Body of pancreas (tissue), 4 donors: Measurements from ENCODE around the gene ZNF175. TPM values are rescaled to one million over a fixed set of nuclear protein-coding genes. Genes with fewer than 3 reads are reported as not detected.

Experiments
- ATAC-seq: fragments of 150-250 bp; one replicate; pipeline ENCODE4 v1.9.1; 2016
- DNase-seq, 4 donors: peaks; one replicate each; pipeline ENCODE4 v3.0.0-alpha.2; 2019
- H3K27ac ChIP-seq, 4 donors: fragments of 200-600 bp; sonication (generic); 1 replicate in 3 of 4; 2 replicates in 1 of 4; pipeline versions ENCODE4 v1.5.1 to v1.6.1; 2016 to 2019; ENCODE audit warnings: mild to moderate bottlenecking in 1 of 4, mixed read lengths in 1 of 4, moderate library complexity in 1 of 4
- H3K27me3 ChIP-seq, 2 donors: fragments of 200-600 bp; sonication (generic); one replicate each; pipeline ENCODE4 v1.6.0; 2016; ENCODE audit warnings: mild to moderate bottlenecking in 1 of 2
- H3K36me3 ChIP-seq, 2 donors: fragments of 200-600 bp; sonication (generic); replicated peaks in 1 of 2; 2 replicates each; pipeline ENCODE4 v1.5.1; 2016; ENCODE audit warnings: low read depth in 2 of 2; ENCODE audit not compliant: insufficient read depth in 1 of 2
- H3K4me1 ChIP-seq: fragments of 200-600 bp; sonication (generic); one replicate; pipeline ENCODE4 v1.6.0; 2016
- H3K4me3 ChIP-seq, 2 donors: fragments of 200-600 bp; sonication (generic); 1 replicate in 1 of 2; 2 replicates in 1 of 2; pipeline ENCODE4 v1.5.1; 2016 to 2019
- H3K9me3 ChIP-seq, 3 donors: fragments of 200-600 bp; sonication (generic); 1 replicate in 2 of 3; 2 replicates in 1 of 3; pipeline ENCODE4 v1.5.1; 2016
- CTCF ChIP-seq, 7 experiments: fragments of 450-650 bp in 4 of 7; fragments of 200-600 bp in 3 of 7; sonication (generic) in 3 of 7; IDR thresholded peaks; one replicate each; pipeline ENCODE4 v1.5.1; 2016 to 2019; ENCODE audit warnings: antibody characterized with exemption in 7 of 7
- POLR2A ChIP-seq, 3 donors: fragments of 450-650 bp; IDR thresholded peaks; one replicate each; pipeline ENCODE4 v1.6.1; 2016; ENCODE audit warnings: antibody characterized with exemption in 3 of 3, mild to moderate bottlenecking in 2 of 3
- WGBS, 2 donors: methylation state at CpG; one replicate each; pipeline ENCODE4 v1.1.5; 2017; 5-methylcytosine and 5-hydroxymethylcytosine counted together
- intact Hi-C: fragments of 100-400 bp; cut with DNase I; formaldehyde crosslinking; loops from one replicate; pipeline ENCODE4 v1.15.1; 2023
- total RNA-seq, 2 donors: library from RNA; depleted of rRNA; stranded (reverse); fragments of >200 nt; gene quantifications; one replicate each; pipeline ENCODE4 v1.1.0, GENCODE V29; 2016

ZNF175 gene
- total RNA-seq, 2 donors from 2014 or later, result 4.3 to 5.2 TPM

- peaks cover 20% of the 10 kb centered on the region for H3K4me1 ChIP-seq
- no peaks in the 10 kb centered on the region for H3K27me3 ChIP-seq
- TF ChIP-seq POLR2A (IDR thresholded peaks at IDR 0.05), result no peak
- TF ChIP-seq CTCF (IDR thresholded peaks at IDR 0.05), result no peak
- ATAC-seq (no peak), DNase-seq (no peak)
- peaks cover 0 to 2% (median 0%) of the 10 kb centered on the region in 3 donors for H3K9me3 ChIP-seq
- peak overlapping the region in 1 of 4 donors; percentile 69 for H3K27ac ChIP-seq
- intact Hi-C loops, result loop anchor here (10.0 kb wide), 1 partner anchor 101 kb away; the partner anchor contains the start of gene SPACA6
- no peaks in the 10 kb centered on the region for H3K36me3 ChIP-seq
- WGBS, 2 donors, result 11 to 20% methylated on average over 8 to 10 of the region's 10 CpGs
- H3K4me3 ChIP-seq, result peak overlapping the region; percentile 37 to 62
These were observed 22.2 kb downstream of the ZNF175 start for GRCh38 chr19:51593138-51593890.

- Histone ChIP-seq H3K4me1 (peaks cover 20% of the 10 kb centered on the region), H3K4me3 (peak overlapping the region; percentile 37 to 62), H3K27ac (peak overlapping the region in 2 of 4 donors; percentile 60 to 69), H3K9me3 (no peaks in the 10 kb centered on the region), H3K27me3 (no peaks in the 10 kb centered on the region), H3K36me3 (no peaks in the 10 kb centered on the region)
- WGBS, 2 donors, result 0% methylated on average over 45 to 57 of the region's 61 CpGs
- peak in 2 of 7 experiments; percentile 3 to 17 for TF ChIP-seq CTCF (IDR thresholded peaks at IDR 0.05)
- TF ChIP-seq POLR2A (IDR thresholded peaks at IDR 0.05), result peak in 2 of 3 donors; percentile 45 to 64
- intact Hi-C loops, result loop anchor here (10.0 kb wide), 1 partner anchor 101 kb away; the partner anchor contains the start of gene SPACA6
- peak; percentile 98 to 99 (median 99) for DNase-seq
- peak; percentile 100 for ATAC-seq
These were observed 23.1 kb downstream of the ZNF175 start for GRCh38 chr19:51593969-51594773.

DNA sequence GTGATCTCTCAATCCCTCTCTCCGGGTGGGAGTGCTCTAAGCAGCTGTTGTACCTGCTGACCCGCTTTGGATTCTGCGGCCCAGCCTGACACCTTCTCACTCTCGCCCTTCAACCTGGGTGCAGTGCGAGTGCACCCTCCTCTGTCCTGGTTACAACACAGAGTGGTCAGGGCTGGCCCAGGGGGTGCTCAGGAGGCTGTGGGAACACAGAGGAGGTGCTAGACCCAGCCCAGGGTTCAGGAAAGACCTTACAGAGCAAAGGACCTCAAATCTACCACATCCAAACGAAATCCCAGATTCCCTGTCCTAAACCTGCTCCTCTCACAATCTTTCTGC lies 23.7 kb downstream of the ZNF175 start:
- Histone ChIP-seq H3K9me3 (no peaks in the 10 kb centered on the region), H3K4me3 (peak overlapping the region; percentile 6 to 46), H3K4me1 (peaks cover 20% of the 10 kb centered on the region), H3K27me3 (no peaks in the 10 kb centered on the region), H3K36me3 (no peaks in the 10 kb centered on the region), H3K27ac (peak overlapping the region in 2 of 4 donors; percentile 60 to 69)
- 7 to 10% methylated on average over 1 to 6 of the region's 6 CpGs for WGBS, 2 donors
- TF ChIP-seq POLR2A (IDR thresholded peaks at IDR 0.05) (no peak), CTCF (IDR thresholded peaks at IDR 0.05) (no peak)
- no peak for DNase-seq
- ATAC-seq, result peak; percentile 4
- intact Hi-C loops, result loop anchor here (5.0 to 10.0 kb wide), 2 partner anchors 32 to 100 kb away; partner anchors contain the start of gene SPACA6

- DNase-seq, result no peak
- WGBS, 2 donors, result 77 to 88% methylated on average over 8 of the region's 8 CpGs
- Histone ChIP-seq H3K36me3 (no peaks in the 10 kb centered on the region), H3K27ac (no peak overlapping the region), H3K4me3 (no peak overlapping the region), H3K4me1 (peaks cover 20% of the 10 kb centered on the region), H3K27me3 (no peaks in the 10 kb centered on the region), H3K9me3 (no peaks in the 10 kb centered on the region)
- intact Hi-C loops, result loop anchor here (5.0 to 10.0 kb wide), 2 partner anchors 33 to 99 kb away; partner anchors contain the start of gene SPACA6
- no peak for TF ChIP-seq CTCF (IDR thresholded peaks at IDR 0.05)
- no peak for TF ChIP-seq POLR2A (IDR thresholded peaks at IDR 0.05)
- ATAC-seq, result no peak
These were observed 24.4 kb downstream of the ZNF175 start for GRCh38 chr19:51595190-51596175.
